Panc1 (cell line): Measurements from ENCODE around the gene C11orf68.

Experiments
- TF ChIP-seq, protein P1 (sequence below): fragments of 450-650 bp; IDR thresholded peaks from 2 replicates; pipeline ENCODE4 v1.5.1; 2017; ENCODE audit warnings: mild to moderate bottlenecking
- TF ChIP-seq, protein P2 (sequence below), 2 experiments: IDR thresholded peaks; 2 replicates each; pipeline ENCODE4 v1.6.1; 2011 to 2012; ENCODE audit warnings: low read depth in 2 of 2, control low read depth in 1 of 2, low read length in 1 of 2, mild to moderate bottlenecking in 1 of 2, moderate library complexity in 1 of 2; ENCODE audit not compliant: insufficient read depth in 1 of 2

DNA sequence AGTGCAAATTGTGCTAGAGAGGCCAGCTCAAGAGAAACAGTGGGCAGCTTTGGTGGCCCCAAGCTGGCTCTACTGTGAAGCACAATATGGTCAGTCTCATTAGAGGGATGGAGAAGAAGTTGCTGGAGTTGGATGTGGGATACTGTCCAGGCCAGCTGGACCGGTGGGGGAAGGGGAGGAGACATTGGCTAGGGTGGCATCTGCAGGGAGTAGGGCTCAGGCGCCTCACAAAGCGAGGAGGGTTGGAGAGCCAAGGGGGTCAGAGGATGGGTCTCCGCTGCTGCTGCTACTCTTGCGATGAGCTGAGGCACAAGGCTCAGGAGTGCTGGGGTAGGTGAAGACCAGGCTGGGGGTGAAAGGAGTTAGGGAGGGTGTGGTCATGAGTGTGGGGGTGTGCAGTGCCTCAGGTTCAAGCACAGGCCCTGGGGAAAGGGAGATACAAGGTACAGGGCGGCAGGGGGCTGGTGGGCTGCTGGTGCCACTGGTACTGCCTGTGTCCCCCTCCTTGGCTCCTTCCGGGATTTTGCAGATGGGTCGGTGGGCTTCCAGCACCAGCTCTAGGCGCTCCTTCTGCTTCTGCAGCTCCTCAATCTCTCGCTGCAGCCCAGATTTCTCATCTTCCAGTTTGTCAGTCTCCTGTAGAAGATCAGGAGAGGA, 26.1 kb downstream of the C11orf68 start:
- TF ChIP-seq, protein P1, sequence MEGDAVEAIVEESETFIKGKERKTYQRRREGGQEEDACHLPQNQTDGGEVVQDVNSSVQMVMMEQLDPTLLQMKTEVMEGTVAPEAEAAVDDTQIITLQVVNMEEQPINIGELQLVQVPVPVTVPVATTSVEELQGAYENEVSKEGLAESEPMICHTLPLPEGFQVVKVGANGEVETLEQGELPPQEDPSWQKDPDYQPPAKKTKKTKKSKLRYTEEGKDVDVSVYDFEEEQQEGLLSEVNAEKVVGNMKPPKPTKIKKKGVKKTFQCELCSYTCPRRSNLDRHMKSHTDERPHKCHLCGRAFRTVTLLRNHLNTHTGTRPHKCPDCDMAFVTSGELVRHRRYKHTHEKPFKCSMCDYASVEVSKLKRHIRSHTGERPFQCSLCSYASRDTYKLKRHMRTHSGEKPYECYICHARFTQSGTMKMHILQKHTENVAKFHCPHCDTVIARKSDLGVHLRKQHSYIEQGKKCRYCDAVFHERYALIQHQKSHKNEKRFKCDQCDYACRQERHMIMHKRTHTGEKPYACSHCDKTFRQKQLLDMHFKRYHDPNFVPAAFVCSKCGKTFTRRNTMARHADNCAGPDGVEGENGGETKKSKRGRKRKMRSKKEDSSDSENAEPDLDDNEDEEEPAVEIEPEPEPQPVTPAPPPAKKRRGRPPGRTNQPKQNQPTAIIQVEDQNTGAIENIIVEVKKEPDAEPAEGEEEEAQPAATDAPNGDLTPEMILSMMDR, result no peak
- TF ChIP-seq, protein P2, sequence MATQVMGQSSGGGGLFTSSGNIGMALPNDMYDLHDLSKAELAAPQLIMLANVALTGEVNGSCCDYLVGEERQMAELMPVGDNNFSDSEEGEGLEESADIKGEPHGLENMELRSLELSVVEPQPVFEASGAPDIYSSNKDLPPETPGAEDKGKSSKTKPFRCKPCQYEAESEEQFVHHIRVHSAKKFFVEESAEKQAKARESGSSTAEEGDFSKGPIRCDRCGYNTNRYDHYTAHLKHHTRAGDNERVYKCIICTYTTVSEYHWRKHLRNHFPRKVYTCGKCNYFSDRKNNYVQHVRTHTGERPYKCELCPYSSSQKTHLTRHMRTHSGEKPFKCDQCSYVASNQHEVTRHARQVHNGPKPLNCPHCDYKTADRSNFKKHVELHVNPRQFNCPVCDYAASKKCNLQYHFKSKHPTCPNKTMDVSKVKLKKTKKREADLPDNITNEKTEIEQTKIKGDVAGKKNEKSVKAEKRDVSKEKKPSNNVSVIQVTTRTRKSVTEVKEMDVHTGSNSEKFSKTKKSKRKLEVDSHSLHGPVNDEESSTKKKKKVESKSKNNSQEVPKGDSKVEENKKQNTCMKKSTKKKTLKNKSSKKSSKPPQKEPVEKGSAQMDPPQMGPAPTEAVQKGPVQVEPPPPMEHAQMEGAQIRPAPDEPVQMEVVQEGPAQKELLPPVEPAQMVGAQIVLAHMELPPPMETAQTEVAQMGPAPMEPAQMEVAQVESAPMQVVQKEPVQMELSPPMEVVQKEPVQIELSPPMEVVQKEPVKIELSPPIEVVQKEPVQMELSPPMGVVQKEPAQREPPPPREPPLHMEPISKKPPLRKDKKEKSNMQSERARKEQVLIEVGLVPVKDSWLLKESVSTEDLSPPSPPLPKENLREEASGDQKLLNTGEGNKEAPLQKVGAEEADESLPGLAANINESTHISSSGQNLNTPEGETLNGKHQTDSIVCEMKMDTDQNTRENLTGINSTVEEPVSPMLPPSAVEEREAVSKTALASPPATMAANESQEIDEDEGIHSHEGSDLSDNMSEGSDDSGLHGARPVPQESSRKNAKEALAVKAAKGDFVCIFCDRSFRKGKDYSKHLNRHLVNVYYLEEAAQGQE (IDR thresholded peaks at IDR 0.05; ENCODE audit: insufficient read depth in 1 of 2, low read depth in 2 of 2, low read length in 1 of 2), result peak in 1 of 2 experiments; percentile 17; a peak in 1 of 4 replicates
